Measurements from ENCODE around the gene REEP3. TPM values are rescaled to one million over a fixed set of nuclear protein-coding genes. Genes with fewer than 3 reads are reported as not detected.

The REEP3 gene
- total and polyA plus RNA-seq, 2 experiments from 2014 or later: 43.1 to 73.6 TPM

GRCh38 chr10:63528084-63528744, 7.0 kb downstream of the REEP3 start:
- Histone ChIP-seq H3K4me1 (ENCODE audit: insufficient read depth) (peaks cover 8% of the 10 kb centered on the region), H4K20me1 (ENCODE audit: insufficient read depth, poor library complexity, severe bottlenecking) (no peaks in the 10 kb centered on the region), H3K36me3 (replicated peaks; ENCODE audit: insufficient read depth, low read depth) (no peaks in the 10 kb centered on the region), H3K9me3 (ENCODE audit: low read depth) (no peaks in the 10 kb centered on the region), H3K79me2 (peaks cover 100% of the 10 kb centered on the region), H3K9me2 (replicated peaks; ENCODE audit: insufficient read depth) (no peaks in the 10 kb centered on the region), H3K4me2 (no peak overlapping the region), H2AFZ (no peak overlapping the region), H3K27me3 (no peaks in the 10 kb centered on the region), H3K4me3 (no peak overlapping the region), H3K27ac (no peak overlapping the region)
- no peak for TF ChIP-seq EZH2 (IDR thresholded peaks at IDR 0.05; ENCODE audit: borderline replicate concordance)
- no peak for TF ChIP-seq EZH2phosphoT487 (IDR thresholded peaks at IDR 0.05; ENCODE audit: low read depth, severe bottlenecking, unreplicated experiment)
- TF ChIP-seq CTCF (IDR thresholded peaks at IDR 0.05; ENCODE audit: poor library complexity): no peak
- no peak for DNase-seq (ENCODE audit: low spot score)
- WGBS (ENCODE audit: low lambda C conversion rate, missing lambda C conversion rate): 99% methylated on average over 5 of the region's 5 CpGs

- H4K20me1 ChIP-seq (ENCODE audit: insufficient read depth, poor library complexity, severe bottlenecking): no peaks in the 10 kb centered on the region
- H3K4me3 ChIP-seq: no peak overlapping the region
- H3K4me1 ChIP-seq (ENCODE audit: insufficient read depth): no peaks in the 10 kb centered on the region
- no peak overlapping the region for H3K27ac ChIP-seq
- no peaks in the 10 kb centered on the region for H3K36me3 ChIP-seq (replicated peaks; ENCODE audit: insufficient read depth, low read depth)
- no peaks in the 10 kb centered on the region for H3K27me3 ChIP-seq
- peaks cover 98% of the 10 kb centered on the region for H3K79me2 ChIP-seq
- H3K4me2 ChIP-seq: no peak overlapping the region
- no peaks in the 10 kb centered on the region for H3K9me3 ChIP-seq (ENCODE audit: low read depth)
- no peaks in the 10 kb centered on the region for H3K9me2 ChIP-seq (replicated peaks; ENCODE audit: insufficient read depth)
- TF ChIP-seq EZH2 (IDR thresholded peaks at IDR 0.05; ENCODE audit: borderline replicate concordance): no peak
- TF ChIP-seq CTCF (IDR thresholded peaks at IDR 0.05; ENCODE audit: poor library complexity): no peak
- no peak for TF ChIP-seq EZH2phosphoT487 (IDR thresholded peaks at IDR 0.05; ENCODE audit: low read depth, severe bottlenecking, unreplicated experiment)
- DNase-seq (ENCODE audit: low spot score): no peak
- no peak overlapping the region for H2AFZ ChIP-seq
Observed at GRCh38 chr10:63530409-63530808, 9.2 kb downstream of the REEP3 start.

GRCh38 chr10:63534723-63535122, 13.5 kb downstream of the REEP3 start:
- Histone ChIP-seq H2AFZ (no peak overlapping the region), H3K4me2 (no peak overlapping the region), H3K4me1 (ENCODE audit: insufficient read depth) (no peaks in the 10 kb centered on the region), H3K27me3 (no peaks in the 10 kb centered on the region), H3K79me2 (peaks cover 91% of the 10 kb centered on the region), H3K4me3 (no peak overlapping the region), H3K9me2 (replicated peaks; ENCODE audit: insufficient read depth) (no peaks in the 10 kb centered on the region), H3K27ac (no peak overlapping the region), H3K36me3 (replicated peaks; ENCODE audit: insufficient read depth, low read depth) (no peaks in the 10 kb centered on the region), H3K9me3 (ENCODE audit: low read depth) (no peaks in the 10 kb centered on the region), H4K20me1 (ENCODE audit: insufficient read depth, poor library complexity, severe bottlenecking) (no peaks in the 10 kb centered on the region)
- no peak for DNase-seq (ENCODE audit: low spot score)
- no peak for TF ChIP-seq EZH2phosphoT487 (IDR thresholded peaks at IDR 0.05; ENCODE audit: low read depth, severe bottlenecking, unreplicated experiment)
- no peak for TF ChIP-seq CTCF (IDR thresholded peaks at IDR 0.05; ENCODE audit: poor library complexity)
- no peak for TF ChIP-seq EZH2 (IDR thresholded peaks at IDR 0.05; ENCODE audit: borderline replicate concordance)

GRCh38 chr10:63536698-63537097, 15.5 kb downstream of the REEP3 start:
- H4K20me1 ChIP-seq (ENCODE audit: insufficient read depth, poor library complexity, severe bottlenecking): no peaks in the 10 kb centered on the region
- no peaks in the 10 kb centered on the region for H3K36me3 ChIP-seq (replicated peaks; ENCODE audit: insufficient read depth, low read depth)
- H3K4me2 ChIP-seq: no peak overlapping the region
- H3K4me1 ChIP-seq (ENCODE audit: insufficient read depth): no peaks in the 10 kb centered on the region
- H3K4me3 ChIP-seq: no peak overlapping the region
- no peak overlapping the region for H3K27ac ChIP-seq
- H3K27me3 ChIP-seq: no peaks in the 10 kb centered on the region
- no peaks in the 10 kb centered on the region for H3K9me2 ChIP-seq (replicated peaks; ENCODE audit: insufficient read depth)
- no peak overlapping the region for H2AFZ ChIP-seq
- H3K79me2 ChIP-seq: peaks cover 80% of the 10 kb centered on the region
- TF ChIP-seq EZH2phosphoT487 (IDR thresholded peaks at IDR 0.05; ENCODE audit: low read depth, severe bottlenecking, unreplicated experiment): no peak
- TF ChIP-seq CTCF (IDR thresholded peaks at IDR 0.05; ENCODE audit: poor library complexity): no peak
- TF ChIP-seq EZH2 (IDR thresholded peaks at IDR 0.05; ENCODE audit: borderline replicate concordance): no peak
- no peak for DNase-seq (ENCODE audit: low spot score)
- no peaks in the 10 kb centered on the region for H3K9me3 ChIP-seq (ENCODE audit: low read depth)
